Immature natural killer cell (primary cell): ENCODE results near the gene PTPRN. TPM values are rescaled to one million over a fixed set of nuclear protein-coding genes. Genes with fewer than 3 reads are reported as not detected.
A peak's percentile ranks its signal among the peaks of the same experiment; 100 is the strongest.
"Not testable (repeated sequence)": the region's sequence is repeated elsewhere in the genome, so short reads cannot be mapped to it uniquely, and the experiment has no call there.

Experiments
- DNase-seq, 3 donors: peaks; one replicate each; pipeline ENCODE4 v3.0.0; 2022; ENCODE audit warnings: mixed read lengths in 1 of 3
- H3K27ac Mint-ChIP-seq, 6 donors: one replicate each; pipeline ENCODE4 v1.8.0; 2020; ENCODE audit warnings: mixed read lengths in 6 of 6, mild to moderate bottlenecking in 5 of 6, inconsistent platforms in 4 of 6, moderate library complexity in 3 of 6
- H3K27me3 Mint-ChIP-seq, 3 donors: one replicate each; pipeline ENCODE4 v1.8.0; 2020 to 2021; ENCODE audit warnings: low read depth in 3 of 3, mild to moderate bottlenecking in 3 of 3, mixed read lengths in 3 of 3, moderate library complexity in 3 of 3, inconsistent platforms in 1 of 3
- H3K36me3 Mint-ChIP-seq, 3 donors: one replicate each; pipeline ENCODE4 v1.8.0; 2020; ENCODE audit warnings: mixed read lengths in 3 of 3, inconsistent platforms in 2 of 3, mild to moderate bottlenecking in 2 of 3
- H3K4me1 Mint-ChIP-seq, 2 donors: one replicate each; pipeline ENCODE4 v1.8.0; 2020; ENCODE audit warnings: inconsistent platforms in 2 of 2, mild to moderate bottlenecking in 2 of 2, mixed read lengths in 2 of 2, moderate library complexity in 1 of 2
- H3K4me3 Mint-ChIP-seq, 5 donors: one replicate each; pipeline ENCODE4 v1.8.0; 2020; ENCODE audit warnings: mild to moderate bottlenecking in 5 of 5, mixed read lengths in 5 of 5, inconsistent platforms in 3 of 5, moderate library complexity in 3 of 5
- H3K9me3 Mint-ChIP-seq, 6 donors: one replicate each; pipeline ENCODE4 v1.8.0; 2020; ENCODE audit warnings: mild to moderate bottlenecking in 6 of 6, mixed read lengths in 6 of 6, inconsistent platforms in 4 of 6, moderate library complexity in 3 of 6
- polyA plus RNA-seq, 3 donors: library from polyadenylated mRNA; unstranded; fragments of 300-500 nt; fragmentation: Illumina TruSeq; gene quantifications; one replicate each; pipeline ENCODE4 v1.2.3, GENCODE V29; 2021

The PTPRN gene
- polyA plus RNA-seq, 3 donors from 2014 or later, result 0.41 TPM; not detected in 2

DNA sequence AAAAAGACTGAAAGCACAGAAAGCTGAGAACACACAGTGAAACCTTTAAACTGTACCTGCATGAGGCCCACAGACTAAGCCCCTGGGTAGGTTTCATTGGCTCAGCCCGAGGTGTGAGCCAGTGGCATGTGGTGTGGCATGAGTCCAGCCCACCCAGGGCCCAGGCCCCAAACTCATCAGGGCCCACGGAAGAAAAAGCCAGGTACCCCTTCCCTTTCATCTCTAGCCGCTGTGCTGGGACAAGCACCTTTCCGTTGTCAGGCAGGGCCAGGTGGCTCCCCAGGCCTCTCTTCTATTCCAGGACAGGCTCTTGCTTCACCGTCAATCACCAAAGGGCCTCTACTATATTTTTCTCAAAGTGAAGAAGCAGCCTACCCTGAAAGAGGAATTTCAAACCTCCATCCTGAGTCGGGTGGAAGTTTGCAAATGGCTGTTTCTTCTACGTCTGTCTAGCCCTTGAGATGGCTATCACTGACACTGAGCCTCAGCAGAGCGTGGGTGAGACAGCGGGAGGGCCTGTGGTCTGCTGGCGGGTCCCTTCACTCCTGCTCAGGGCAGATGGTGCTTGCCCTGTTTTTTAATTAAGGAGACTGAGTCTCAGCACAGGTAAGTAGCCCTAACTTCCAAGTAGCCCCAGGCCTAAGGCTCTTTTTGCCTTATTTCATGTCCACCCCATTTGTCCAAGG lies 21.5 kb downstream of the PTPRN start:
- Mint-ChIP-seq H3K4me1 (peaks cover 0 to 5% of the 10 kb centered on the region in 2 donors), H3K36me3 (peaks cover 3 to 13% (median 6%) of the 10 kb centered on the region in 3 donors), H3K27ac (peak overlapping the region; percentile 43 to 84 (median 78)), H3K4me3 (no peak overlapping the region), H3K27me3 (peaks cover 0 to 2% (median 2%) of the 10 kb centered on the region in 3 donors), H3K9me3 (no peaks in the 10 kb centered on the region)
- no peak for DNase-seq

GRCh38 chr2:219287116-219287440 lies 22.1 kb downstream of the PTPRN start:
- H3K9me3 Mint-ChIP-seq, DNase-seq, H3K4me3 Mint-ChIP-seq, H3K27me3 Mint-ChIP-seq: not testable (repeated sequence)
- H3K4me1 Mint-ChIP-seq, result peaks cover 0 to 11% of the 10 kb centered on the region in 2 donors
- peak overlapping the region in 5 of 6 donors; percentile 29 to 84 (median 77) for H3K27ac Mint-ChIP-seq
- peaks cover 3 to 20% (median 7%) of the 10 kb centered on the region in 3 donors for H3K36me3 Mint-ChIP-seq

DNA sequence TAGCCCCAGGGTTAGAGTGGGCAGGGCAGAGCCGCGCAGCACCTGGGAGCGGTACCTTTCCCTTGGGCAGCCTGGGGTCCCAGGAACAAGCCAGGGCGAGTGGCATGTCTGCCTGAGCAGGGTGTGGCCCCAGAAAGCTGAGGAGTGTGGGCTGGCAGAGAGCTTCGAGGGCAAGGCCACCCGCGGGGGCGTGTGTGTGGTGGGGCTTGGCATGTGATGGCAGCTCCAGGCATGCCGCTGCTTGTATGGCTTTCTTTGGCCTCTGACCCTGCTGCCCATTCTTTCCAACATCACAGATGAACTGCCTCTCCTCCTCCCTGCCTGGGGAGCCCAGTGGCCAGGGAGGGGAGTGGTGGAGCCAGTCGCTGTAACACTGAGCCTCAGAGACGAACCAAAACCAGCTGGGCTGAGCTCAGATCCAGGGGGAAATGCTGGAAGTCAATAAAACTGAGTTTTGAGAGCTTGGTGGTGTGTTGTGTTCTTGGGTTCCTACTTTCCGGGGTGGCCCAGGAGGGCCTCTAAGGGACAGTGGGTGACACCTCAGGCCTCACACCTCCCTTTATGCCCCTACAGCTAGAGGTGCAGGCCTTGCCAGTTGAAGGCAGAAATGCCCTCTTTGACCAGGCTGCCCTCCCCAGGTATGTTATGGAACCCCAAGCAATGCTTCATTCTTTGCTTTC lies 22.6 kb downstream of the PTPRN start:
- H3K27me3 Mint-ChIP-seq, result peaks cover 0 to 2% (median 2%) of the 10 kb centered on the region in 3 donors
- DNase-seq, result no peak
- H3K9me3 Mint-ChIP-seq, result no peaks in the 10 kb centered on the region
- H3K4me1 Mint-ChIP-seq, result peaks cover under 1 to 11% of the 10 kb centered on the region in 2 donors
- H3K36me3 Mint-ChIP-seq, result peaks cover 3 to 21% (median 7%) of the 10 kb centered on the region in 3 donors
- peak overlapping the region; percentile 29 to 84 (median 60) for H3K27ac Mint-ChIP-seq
- no peak overlapping the region for H3K4me3 Mint-ChIP-seq

GRCh38 chr2:219285894-219286425 lies 23.2 kb downstream of the PTPRN start:
- Mint-ChIP-seq H3K27ac (peak overlapping the region in 4 of 6 donors; percentile 18 to 78 (median 60)), H3K36me3 (peaks cover 3 to 27% (median 7%) of the 10 kb centered on the region in 3 donors), H3K9me3 (no peaks in the 10 kb centered on the region), H3K4me3 (no peak overlapping the region), H3K4me1 (peaks cover 4 to 16% of the 10 kb centered on the region in 2 donors), H3K27me3 (peaks cover 0 to 2% (median 2%) of the 10 kb centered on the region in 3 donors)
- DNase-seq, result no peak

- DNase-seq, result no peak
- Mint-ChIP-seq H3K27me3 (peaks cover 2 to 5% (median 2%) of the 10 kb centered on the region in 3 donors), H3K4me3 (no peak overlapping the region), H3K36me3 (peaks cover 3 to 28% (median 7%) of the 10 kb centered on the region in 3 donors), H3K9me3 (no peaks in the 10 kb centered on the region), H3K4me1 (peaks cover 8 to 22% of the 10 kb centered on the region in 2 donors), H3K27ac (peak overlapping the region in 5 of 6 donors; percentile 55 to 89 (median 78))
Measured at GRCh38 chr2:219285373-219285735, 23.8 kb downstream of the PTPRN start.

GRCh38 chr2:219284501-219285372 lies 24.5 kb downstream of the PTPRN start:
- DNase-seq, result no peak
- Mint-ChIP-seq H3K27ac (peak overlapping the region in 2 of 6 donors; percentile 59 to 83), H3K9me3 (no peaks in the 10 kb centered on the region), H3K27me3 (peaks cover 5 to 11% (median 7%) of the 10 kb centered on the region in 3 donors), H3K4me3 (no peak overlapping the region), H3K36me3 (peaks cover 3 to 28% (median 7%) of the 10 kb centered on the region in 3 donors), H3K4me1 (peaks cover 14 to 28% of the 10 kb centered on the region in 2 donors)

- peaks cover 25 to 42% of the 10 kb centered on the region in 2 donors for H3K4me1 Mint-ChIP-seq
- peaks cover 3 to 28% (median 7%) of the 10 kb centered on the region in 3 donors for H3K36me3 Mint-ChIP-seq
- peak overlapping the region; percentile 68 to 100 (median 99) for H3K27ac Mint-ChIP-seq
- H3K4me3 Mint-ChIP-seq, result peak overlapping the region in 1 of 5 donors; percentile 10
- no peaks in the 10 kb centered on the region for H3K9me3 Mint-ChIP-seq
- peaks cover 14 to 27% (median 21%) of the 10 kb centered on the region in 3 donors for H3K27me3 Mint-ChIP-seq
- DNase-seq, result no peak
Measured at GRCh38 chr2:219282943-219283581, 26.1 kb downstream of the PTPRN start.

- peaks cover 3 to 28% (median 7%) of the 10 kb centered on the region in 3 donors for H3K36me3 Mint-ChIP-seq
- no peak for DNase-seq
- peaks cover 20 to 32% (median 27%) of the 10 kb centered on the region in 3 donors for H3K27me3 Mint-ChIP-seq
- peak overlapping the region in 1 of 5 donors; percentile 10 for H3K4me3 Mint-ChIP-seq
- peaks cover 32 to 49% of the 10 kb centered on the region in 2 donors for H3K4me1 Mint-ChIP-seq
- peak overlapping the region; percentile 3 to 100 (median 99) for H3K27ac Mint-ChIP-seq
- H3K9me3 Mint-ChIP-seq, result no peaks in the 10 kb centered on the region
Measured at GRCh38 chr2:219282375-219282774, 26.8 kb downstream of the PTPRN start.

DNA sequence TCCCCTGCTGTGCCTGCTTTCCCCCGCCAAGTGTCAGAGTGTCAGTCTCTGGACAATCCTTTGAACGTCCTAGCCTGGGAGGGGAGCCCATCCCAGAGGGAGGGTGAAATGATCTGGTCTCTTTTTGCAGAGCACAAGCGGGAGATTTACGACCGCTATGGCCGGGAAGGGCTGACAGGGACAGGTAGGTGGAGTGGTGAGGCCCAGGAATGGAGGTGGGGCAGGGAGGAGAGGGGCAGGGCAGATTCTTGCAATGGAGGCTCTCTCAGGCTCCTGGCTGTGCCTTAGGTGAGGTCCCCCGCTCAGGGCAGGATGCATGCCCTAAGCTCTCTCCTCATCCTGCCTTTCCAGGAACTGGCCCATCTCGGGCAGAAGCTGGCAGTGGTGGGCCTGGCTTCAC lies 27.6 kb downstream of the PTPRN start:
- Mint-ChIP-seq H3K27me3 (peaks cover 21 to 30% (median 27%) of the 10 kb centered on the region in 3 donors), H3K36me3 (peaks cover 3 to 28% (median 7%) of the 10 kb centered on the region in 3 donors), H3K9me3 (no peaks in the 10 kb centered on the region), H3K4me1 (peaks cover 34 to 52% of the 10 kb centered on the region in 2 donors), H3K27ac (peak overlapping the region; percentile 99 to 100 (median 99)), H3K4me3 (no peak overlapping the region)
- no peak for DNase-seq

DNA sequence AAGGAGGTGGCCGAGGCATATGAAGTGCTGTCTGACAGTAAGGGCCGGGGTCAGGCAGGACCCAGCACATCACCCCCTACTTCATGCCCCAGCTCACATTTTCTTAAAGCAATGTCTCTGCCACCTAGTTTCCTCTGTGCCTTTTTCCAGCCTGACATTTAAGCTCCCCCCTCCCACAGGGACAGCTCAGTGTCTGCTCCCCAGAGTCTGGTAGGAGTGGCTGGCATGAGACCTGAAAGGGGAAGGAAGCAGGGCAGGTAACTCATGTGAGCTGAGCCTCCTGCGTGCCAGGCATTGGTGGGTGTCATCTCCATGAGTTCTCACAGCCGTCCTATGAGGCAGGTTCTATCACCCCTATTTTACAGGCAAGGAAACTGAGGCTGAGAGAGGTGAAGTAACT lies 28.6 kb downstream of the PTPRN start:
- DNase-seq, result no peak
- peaks cover 21 to 30% (median 27%) of the 10 kb centered on the region in 3 donors for H3K27me3 Mint-ChIP-seq
- peaks cover 3 to 28% (median 7%) of the 10 kb centered on the region in 3 donors for H3K36me3 Mint-ChIP-seq
- no peaks in the 10 kb centered on the region for H3K9me3 Mint-ChIP-seq
- peak overlapping the region; percentile 6 to 93 (median 92) for H3K4me3 Mint-ChIP-seq
- H3K27ac Mint-ChIP-seq, result peak overlapping the region; percentile 99 to 100 (median 99)
- H3K4me1 Mint-ChIP-seq, result peaks cover 34 to 52% of the 10 kb centered on the region in 2 donors

DNA sequence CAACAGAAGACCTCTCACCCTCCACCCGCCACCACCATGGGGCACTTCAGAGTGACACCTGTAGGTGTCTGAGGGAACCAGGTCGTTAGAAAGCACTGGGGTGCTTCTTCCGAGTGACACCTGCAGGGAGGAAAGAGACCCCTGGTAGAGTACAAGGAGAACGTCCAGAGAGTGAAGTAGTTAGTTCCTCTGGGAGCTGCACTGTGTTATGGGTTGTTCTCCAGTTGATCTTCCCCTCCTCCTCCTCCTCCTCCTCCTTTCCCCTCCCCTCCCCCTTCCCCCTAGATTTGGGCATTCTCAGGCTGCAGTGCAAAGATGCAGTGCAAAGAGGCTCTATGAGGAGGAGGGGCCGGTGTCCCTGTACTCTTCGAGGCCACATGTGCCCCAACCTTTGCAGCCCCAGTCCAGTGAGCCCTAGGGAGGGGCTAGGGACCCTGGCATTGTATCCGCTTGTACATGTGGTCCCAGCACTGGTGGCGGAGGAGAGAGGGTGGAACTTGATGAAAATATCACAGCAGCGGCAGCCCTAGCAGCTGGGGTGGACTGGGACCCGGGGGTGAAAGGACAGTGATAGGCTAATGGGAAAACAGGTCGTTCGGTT lies 29.2 kb downstream of the PTPRN start:
- peaks cover 21 to 30% (median 27%) of the 10 kb centered on the region in 3 donors for H3K27me3 Mint-ChIP-seq
- peaks cover 34 to 52% of the 10 kb centered on the region in 2 donors for H3K4me1 Mint-ChIP-seq
- DNase-seq, result no peak

DNA sequence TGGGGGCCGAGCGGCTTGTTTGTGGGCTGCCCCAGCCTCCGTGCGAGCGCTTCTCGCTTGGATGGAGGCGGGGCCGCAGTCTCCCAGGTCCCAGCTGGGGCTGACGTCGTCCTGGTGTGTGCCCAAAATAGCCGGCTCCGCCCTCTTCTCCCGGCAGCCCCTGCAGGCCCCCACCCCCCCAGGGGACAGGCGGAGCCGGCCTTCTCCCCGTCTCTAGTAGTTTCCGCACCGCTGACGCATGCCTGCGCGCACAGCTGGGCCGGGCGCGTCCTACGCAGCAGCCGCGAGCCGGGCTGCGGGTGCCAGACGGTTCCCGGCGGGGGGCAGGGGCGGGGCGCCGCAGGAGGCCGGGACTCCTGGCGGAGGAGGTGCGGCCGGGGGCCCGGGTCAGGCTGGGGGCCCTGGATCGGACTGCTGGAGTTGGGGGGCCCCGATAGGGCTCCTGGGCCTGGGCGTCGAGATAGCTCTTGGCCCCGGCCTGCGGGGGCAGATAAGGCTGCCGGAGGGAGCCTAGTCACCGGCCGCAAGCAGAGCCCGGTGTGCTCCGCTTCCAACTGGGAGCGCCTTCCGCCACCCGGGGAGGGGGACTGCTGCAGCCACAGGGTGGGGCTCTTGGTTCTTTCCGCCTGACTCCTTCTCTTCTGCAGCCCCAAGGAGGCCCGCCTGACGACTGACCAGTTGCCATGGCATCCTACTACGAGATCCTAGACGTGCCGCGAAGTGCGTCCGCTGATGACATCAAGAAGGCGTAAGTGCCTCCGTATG lies 29.9 kb downstream of the PTPRN start, which contains the start of gene DNAJB2:
Gene DNAJB2, plus strand, starts transcription at position 216 of the 765 bp plus-strand sequence. Its CDS starts 468 bp downstream, at position 684.
- H3K27ac Mint-ChIP-seq, result peak within 1 kb of the TSS; percentile 99 to 100 (median 99)

More for the DNA sequence above, 29.2 kb downstream of the PTPRN start:
- H3K36me3 Mint-ChIP-seq, result peaks cover 0 to 25% (median 7%) of the 10 kb centered on the region in 3 donors
- peak overlapping the region; percentile 91 to 93 (median 93) for H3K4me3 Mint-ChIP-seq
- peak overlapping the region; percentile 99 to 100 (median 99) for H3K27ac Mint-ChIP-seq
- H3K9me3 Mint-ChIP-seq, result no peaks in the 10 kb centered on the region

More for the DNA sequence above, 29.9 kb downstream of the PTPRN start, which contains the start of gene DNAJB2:
- peaks cover 21 to 30% (median 27%) of the 10 kb centered on the region in 3 donors for H3K27me3 Mint-ChIP-seq
- H3K4me3 Mint-ChIP-seq, result peak within 1 kb of the TSS; percentile 91 to 93 (median 93)
- peak; percentile 99 to 100 (median 99) for DNase-seq
- H3K9me3 Mint-ChIP-seq, result no peaks in the 10 kb centered on the region
- H3K36me3 Mint-ChIP-seq, result peaks cover 0 to 25% (median 7%) of the 10 kb centered on the region in 3 donors
- H3K4me1 Mint-ChIP-seq, result peaks cover 34 to 52% of the 10 kb centered on the region in 2 donors
